Loucy (cell line): ENCODE measurements around the gene IL24.
A peak's percentile ranks its signal among the peaks of the same experiment; 100 is the strongest.

Experiments used
- H2AFZ ChIP-seq: fragments of 200-600 bp; sonication (generic); 2 replicates; pipeline ENCODE4 v1.6.0; 2016; ENCODE audit warnings: antibody characterized with exemption, mild to moderate bottlenecking, low read length, moderate library complexity
- H3F3A ChIP-seq: fragments of 200-600 bp; 2 replicates; pipeline ENCODE4 v1.6.0; 2016; ENCODE audit warnings: antibody characterized with exemption, low read depth, mild to moderate bottlenecking
- H3K27me3 ChIP-seq: fragments of 200-600 bp; sonication (generic); 2 replicates; pipeline ENCODE4 v1.6.1; 2014; ENCODE audit warnings: low read length, mild to moderate bottlenecking; ENCODE audit not compliant: insufficient read depth, poor library complexity, severe bottlenecking
- H3K36me3 ChIP-seq: fragments of 200-600 bp; sonication (generic); 2 replicates; pipeline ENCODE4 v1.6.1; 2016; ENCODE audit warnings: low read length; ENCODE audit not compliant: insufficient read depth
- H3K4me1 ChIP-seq: fragments of 200-600 bp; sonication (generic); 2 replicates; pipeline ENCODE4 v1.5.1; 2014; ENCODE audit warnings: low read length, mild to moderate bottlenecking; ENCODE audit not compliant: insufficient read depth, poor library complexity, severe bottlenecking
- H3K4me2 ChIP-seq: fragments of 200-600 bp; sonication (generic); 2 replicates; pipeline ENCODE4 v1.6.0; 2014; ENCODE audit warnings: antibody characterized with exemption, low read length, low read depth, mild to moderate bottlenecking; ENCODE audit not compliant: poor library complexity, severe bottlenecking
- H3K4me3 ChIP-seq: fragments of 200-600 bp; sonication (generic); 2 replicates; pipeline ENCODE4 v1.5.1; 2014; ENCODE audit warnings: low read length, mild to moderate bottlenecking, mixed read lengths; ENCODE audit not compliant: poor library complexity, severe bottlenecking
- H3K79me2 ChIP-seq: fragments of 200-600 bp; sonication (generic); 2 replicates; pipeline ENCODE4 v1.6.1; 2014; ENCODE audit warnings: low read length; ENCODE audit not compliant: insufficient read depth
- H3K9ac ChIP-seq: fragments of 200-600 bp; sonication (generic); 2 replicates; pipeline ENCODE4 v1.6.0; 2014; ENCODE audit warnings: mild to moderate bottlenecking, low read depth, low read length, moderate library complexity; ENCODE audit not compliant: poor library complexity, severe bottlenecking
- H3K9me2 ChIP-seq: fragments of 200-600 bp; sonication (generic); replicated peaks from 2 replicates; pipeline ENCODE4 v1.6.1; 2016; ENCODE audit warnings: low read depth, low read length, mixed read lengths
- H3K9me3 ChIP-seq: fragments of 200-600 bp; sonication (generic); 2 replicates; pipeline ENCODE4 v1.6.1; 2014; ENCODE audit warnings: mild to moderate bottlenecking, antibody characterized with exemption, low read length, low read depth; ENCODE audit not compliant: insufficient read depth
- H4K20me1 ChIP-seq: fragments of 200-600 bp; sonication (generic); 2 replicates; pipeline ENCODE4 v1.6.0; 2014; ENCODE audit warnings: antibody characterized with exemption, low read length, mild to moderate bottlenecking; ENCODE audit not compliant: insufficient read depth, poor library complexity, severe bottlenecking
- CTCF ChIP-seq: fragments of 200-600 bp; sonication (generic); conservative IDR thresholded peaks from 2 replicates; pipeline ENCODE4 v1.5.1; 2014; ENCODE audit warnings: mild to moderate bottlenecking, antibody characterized with exemption, low read length
- EZH2phosphoT487 ChIP-seq: fragments of 200-600 bp; IDR thresholded peaks from 2 replicates; pipeline ENCODE4 v1.6.1; 2018; ENCODE audit warnings: antibody characterized with exemption, mild to moderate bottlenecking, moderate library complexity, borderline replicate concordance

Gene IL24

DNA sequence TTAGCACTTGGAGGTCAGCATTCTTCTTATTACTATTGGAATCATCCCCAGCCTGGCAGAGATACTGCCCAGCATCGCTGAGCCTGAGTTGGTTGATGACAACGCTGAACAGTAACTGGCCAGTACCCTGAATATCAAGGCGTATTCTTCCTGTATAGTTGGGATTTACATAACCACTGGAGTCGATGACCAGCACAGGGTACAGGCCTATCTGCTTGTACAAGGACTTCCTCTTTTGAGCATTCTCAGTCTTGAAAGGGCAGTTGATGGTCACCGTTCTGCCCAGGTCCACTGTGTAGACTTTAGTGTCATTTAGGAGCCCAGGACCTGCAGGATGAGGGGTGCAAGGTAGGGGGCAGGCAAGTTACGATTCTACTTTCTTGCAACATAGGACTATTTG, 40.2 kb downstream of the IL24 start:
- H3K4me2 ChIP-seq, result no peak overlapping the region
- no peak overlapping the region for H2AFZ ChIP-seq
- no peaks in the 10 kb centered on the region for H3F3A ChIP-seq
- no peak overlapping the region for H3K4me3 ChIP-seq
- H3K9me2 ChIP-seq, result no peaks in the 10 kb centered on the region
- H3K79me2 ChIP-seq, result no peaks in the 10 kb centered on the region
- no peaks in the 10 kb centered on the region for H4K20me1 ChIP-seq
- peak; percentile 20; the same call in 1 of the 2 replicates for TF ChIP-seq CTCF
- TF ChIP-seq EZH2phosphoT487, result no peak
- H3K9ac ChIP-seq, result no peak overlapping the region
- no peaks in the 10 kb centered on the region for H3K27me3 ChIP-seq
- no peaks in the 10 kb centered on the region for H3K9me3 ChIP-seq
- H3K4me1 ChIP-seq, result no peaks in the 10 kb centered on the region
- no peaks in the 10 kb centered on the region for H3K36me3 ChIP-seq

DNA sequence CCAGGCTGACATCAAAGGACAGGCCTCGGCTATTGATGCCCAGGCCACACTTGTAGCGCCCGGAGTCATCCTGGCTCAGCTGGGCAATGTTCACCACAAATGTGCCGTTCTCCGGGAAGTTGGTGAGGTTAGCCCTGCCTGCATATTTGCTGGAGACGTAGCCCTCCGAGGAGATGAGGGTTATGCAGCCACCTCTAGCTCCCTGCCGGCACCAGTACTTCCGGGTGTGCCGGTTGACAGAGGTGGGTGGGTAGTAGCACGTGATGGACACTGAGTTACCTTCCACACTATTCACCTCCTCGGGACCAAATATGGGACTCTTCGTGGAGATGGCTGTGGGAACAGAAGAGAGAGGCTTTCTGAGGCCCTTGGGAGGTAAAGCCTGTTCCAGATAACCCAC, 41.9 kb downstream of the IL24 start:
- Histone ChIP-seq H3K4me2 (no peak overlapping the region), H3K27me3 (no peaks in the 10 kb centered on the region), H3F3A (no peaks in the 10 kb centered on the region), H3K79me2 (no peaks in the 10 kb centered on the region), H3K36me3 (no peaks in the 10 kb centered on the region), H3K4me1 (no peaks in the 10 kb centered on the region), H4K20me1 (no peaks in the 10 kb centered on the region), H3K9ac (no peak overlapping the region), H3K9me2 (no peaks in the 10 kb centered on the region), H2AFZ (no peak overlapping the region), H3K4me3 (no peak overlapping the region), H3K9me3 (no peaks in the 10 kb centered on the region)
- TF ChIP-seq EZH2phosphoT487 (no peak), CTCF (no peak)

DNA sequence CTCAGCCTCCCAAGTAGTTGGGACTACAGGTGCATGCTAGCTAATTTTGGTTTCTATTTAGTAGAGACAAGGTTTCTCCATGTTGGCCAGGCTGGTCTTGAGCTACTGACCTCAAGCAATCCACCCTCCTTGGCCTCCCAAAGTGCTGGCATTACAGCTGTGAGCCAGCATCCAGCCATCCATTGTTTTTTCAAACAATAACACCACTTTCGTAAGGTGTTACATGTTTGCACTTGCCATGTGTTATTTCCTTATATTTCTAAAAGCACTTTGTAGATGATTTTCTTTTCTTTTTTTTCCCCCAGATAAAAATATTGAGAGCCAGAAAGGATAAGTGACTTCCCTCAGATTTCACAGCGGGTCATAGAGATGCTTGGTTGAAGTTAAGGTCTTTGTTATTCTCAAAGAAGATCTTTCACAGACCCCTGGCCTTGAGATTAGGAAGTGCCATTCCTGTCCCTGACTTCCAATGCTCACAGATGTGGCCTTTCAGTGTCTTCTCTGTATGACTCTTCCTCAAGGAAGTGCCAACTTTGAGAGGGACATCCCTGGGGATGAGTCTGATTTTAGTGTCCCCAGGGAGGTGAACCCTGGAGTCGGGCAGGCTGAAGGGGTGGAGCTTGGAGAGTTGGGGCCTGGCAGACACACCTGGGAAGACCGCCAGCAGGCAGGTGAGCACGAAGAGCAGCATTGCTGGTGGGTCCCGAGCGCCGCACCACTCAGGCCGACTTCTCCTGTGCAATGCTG, 42.8 kb downstream of the IL24 start:
- H3K9ac ChIP-seq, result no peak overlapping the region
- H3K27me3 ChIP-seq, result no peaks in the 10 kb centered on the region
- H3K4me3 ChIP-seq, result no peak overlapping the region
- no peak overlapping the region for H2AFZ ChIP-seq
- H3F3A ChIP-seq, result no peaks in the 10 kb centered on the region
- TF ChIP-seq CTCF (no peak), EZH2phosphoT487 (no peak)
- no peaks in the 10 kb centered on the region for H3K79me2 ChIP-seq
- no peak overlapping the region for H3K4me2 ChIP-seq
- H4K20me1 ChIP-seq, result no peaks in the 10 kb centered on the region
- H3K4me1 ChIP-seq, result no peaks in the 10 kb centered on the region
- no peaks in the 10 kb centered on the region for H3K36me3 ChIP-seq
- H3K9me2 ChIP-seq, result no peaks in the 10 kb centered on the region
- no peaks in the 10 kb centered on the region for H3K9me3 ChIP-seq
